SK-N-SH (cell line): Measurements from ENCODE around the gene AKAP10. TPM values are rescaled to one million over a fixed set of nuclear protein-coding genes. Genes with fewer than 3 reads are reported as not detected.

Experiments
- CTCF ChIA-PET: fragments of 300-600, 350-600 bp; formaldehyde crosslinking; extraction: SDS; loops from one replicate; lab custom pipeline; 2021; lab: Yijun Ruan, JAX
- POLR2A ChIA-PET: fragments of 350-600 bp; sonication (Branson Sonifier 250); formaldehyde crosslinking; extraction: SDS; loops from one replicate; lab custom pipeline; 2020; ENCODE audit warnings: antibody characterized with exemption, inconsistent platforms; lab: Yijun Ruan, JAX
- DNase-seq: peaks from one replicate; pipeline ENCODE4 v3.0.0; 2012
- H2AFZ ChIP-seq: fragments of 200-600 bp; sonication (generic); 2 replicates; pipeline ENCODE4 v1.8.1; 2016; ENCODE audit warnings: antibody characterized with exemption, mild to moderate bottlenecking, low read depth
- H3F3A ChIP-seq: fragments of 200-600 bp; sonication (generic); replicated peaks from 2 replicates; pipeline ENCODE3; 2016; ENCODE audit warnings: antibody characterized with exemption, mild to moderate bottlenecking; ENCODE audit not compliant: insufficient read depth
- H3K27ac ChIP-seq, 2 experiments: fragments of 200-500 bp in 1 of 2; fragments of 200-600 bp in 1 of 2; sonication (Bioruptor generic) in 1 of 2; sonication (generic), shearing (Covaris generic) in 1 of 2; 2 replicates each; pipeline versions ENCODE4 v1.5.1 to v1.6.1; 2014 to 2016; ENCODE audit warnings: low read depth in 2 of 2, inconsistent platforms in 1 of 2, low read length in 1 of 2, mild to moderate bottlenecking in 1 of 2, mixed read lengths in 1 of 2
- H3K27me3 ChIP-seq: fragments of 200-600 bp; sonication (generic), shearing (Covaris generic); 2 replicates; pipeline ENCODE4 v1.6.1; 2016; ENCODE audit warnings: mixed run types; ENCODE audit not compliant: insufficient read depth
- H3K36me3 ChIP-seq, 2 experiments: fragments of 200-500 bp in 1 of 2; fragments of 200-600 bp in 1 of 2; sonication (Bioruptor generic) in 1 of 2; sonication (generic) in 1 of 2; replicated peaks in 1 of 2; 2 replicates each; pipeline versions ENCODE3 to v1.5.1; 2014 to 2016; ENCODE audit warnings: low read length in 1 of 2, mild to moderate bottlenecking in 1 of 2; ENCODE audit not compliant: insufficient read depth in 2 of 2, control insufficient read depth in 1 of 2
- H3K4me1 ChIP-seq, 2 experiments: fragments of 200-500 bp in 1 of 2; fragments of 200-600 bp in 1 of 2; sonication (Bioruptor generic) in 1 of 2; sonication (generic), shearing (Covaris generic) in 1 of 2; 2 replicates each; pipeline versions ENCODE4 v1.5.1 to v1.6.1; 2014 to 2016; ENCODE audit warnings: low read depth in 1 of 2, low read length in 1 of 2, mixed run types in 1 of 2; ENCODE audit not compliant: insufficient read depth in 2 of 2, control insufficient read depth in 1 of 2
- H3K4me2 ChIP-seq: fragments of 200-600 bp; sonication (generic), shearing (Covaris generic); 2 replicates; pipeline ENCODE4 v1.6.1; 2017; ENCODE audit warnings: mixed run types
- H3K4me3 ChIP-seq, 2 experiments: fragments of 200-500 bp in 1 of 2; fragments of 200-600 bp in 1 of 2; sonication (Bioruptor generic) in 1 of 2; sonication (generic), shearing (Covaris generic) in 1 of 2; 2 replicates each; pipeline versions ENCODE4 v1.5.1 to v1.8.1; 2014 to 2016; ENCODE audit warnings: low read depth in 2 of 2, inconsistent platforms in 1 of 2, low read length in 1 of 2, mild to moderate bottlenecking in 1 of 2, mixed read lengths in 1 of 2, moderate library complexity in 1 of 2
- H3K79me2 ChIP-seq: fragments of 200-600 bp; sonication (generic); 2 replicates; pipeline ENCODE4 v1.8.1; 2017; ENCODE audit warnings: mild to moderate bottlenecking; ENCODE audit not compliant: insufficient read depth
- H3K9ac ChIP-seq: fragments of 200-600 bp; sonication (generic); 2 replicates; pipeline ENCODE4 v1.6.1; 2017; ENCODE audit warnings: mixed run types
- H3K9me2 ChIP-seq: fragments of 200-600 bp; sonication (generic); 2 replicates; pipeline ENCODE4 v1.6.1; 2017; ENCODE audit warnings: mixed run types
- H3K9me3 ChIP-seq: fragments of 200-600 bp; sonication (generic); 2 replicates; pipeline ENCODE4 v1.6.1; 2017; ENCODE audit warnings: mixed run types, mild to moderate bottlenecking, moderate library complexity
- H4K20me1 ChIP-seq: fragments of 200-600 bp; sonication (generic); 2 replicates; pipeline ENCODE4 v1.6.1; 2017; ENCODE audit warnings: mild to moderate bottlenecking, mixed run types; ENCODE audit not compliant: insufficient read depth
- CHD2 ChIP-seq: fragments of 150-350 bp; IDR thresholded peaks from 2 replicates; pipeline ENCODE4 v1.6.1; 2018; ENCODE audit warnings: low read length; ENCODE audit not compliant: partially characterized antibody
- ELF1 ChIP-seq: IDR thresholded peaks from 2 replicates; pipeline ENCODE4 v1.4.0; 2012
- EP300 ChIP-seq, 2 experiments: IDR thresholded peaks; 2 replicates each; pipeline versions ENCODE4 v1.4.0 to v1.6.1; 2012; ENCODE audit warnings: borderline replicate concordance in 1 of 2, low read depth in 1 of 2, low read length in 1 of 2
- EZH2phosphoT487 ChIP-seq: fragments of 200-600 bp; sonication (generic); IDR thresholded peaks from 2 replicates; pipeline ENCODE4 v1.6.1; 2017; ENCODE audit warnings: low read depth, mixed run types, mild to moderate bottlenecking, antibody characterized with exemption, moderate library complexity, borderline replicate concordance
- FOXJ3 ChIP-seq: sonication (generic); formaldehyde crosslinking; IDR thresholded peaks from 2 replicates; pipeline ENCODE4 v1.5.1; 2020; ENCODE audit warnings: mild to moderate bottlenecking, missing genetic modification reagents
- FOXM1 ChIP-seq: IDR thresholded peaks from 2 replicates; pipeline ENCODE4 v1.4.0; 2012; ENCODE audit warnings: low read depth, mild to moderate bottlenecking
- GABPA ChIP-seq: IDR thresholded peaks from 2 replicates; pipeline ENCODE4 v1.4.0; 2012; ENCODE audit warnings: low read depth, mild to moderate bottlenecking
- MEF2A ChIP-seq: IDR thresholded peaks from 2 replicates; pipeline ENCODE4 v1.4.0; 2012; ENCODE audit warnings: low read depth, borderline replicate concordance
- POLR2AphosphoS5 ChIP-seq: IDR thresholded peaks from 2 replicates; pipeline ENCODE4 v1.6.1; 2012; ENCODE audit warnings: low read depth, low read length
- RAD21 ChIP-seq: IDR thresholded peaks from 2 replicates; pipeline ENCODE4 v1.6.1; 2012; ENCODE audit warnings: mild to moderate bottlenecking, low read length
- RCOR1 ChIP-seq: fragments of 150-350 bp; IDR thresholded peaks from 2 replicates; pipeline ENCODE4 v1.6.1; 2017; ENCODE audit warnings: antibody characterized with exemption, low read length
- RFX5 ChIP-seq: IDR thresholded peaks from 2 replicates; pipeline ENCODE4 v1.6.1; 2012; ENCODE audit warnings: mild to moderate bottlenecking, improper control_type of control experiment, low read length
- RXRA ChIP-seq: IDR thresholded peaks from 2 replicates; pipeline ENCODE4 v1.4.0; 2012; ENCODE audit warnings: low read depth, mild to moderate bottlenecking, borderline replicate concordance
- SIN3A ChIP-seq: IDR thresholded peaks from 2 replicates; pipeline ENCODE4 v1.6.1; 2012; ENCODE audit warnings: low read depth, mild to moderate bottlenecking, low read length, moderate library complexity, borderline replicate concordance
- WGBS: methylation state at CpG from one replicate; pipeline ENCODE4 v1.1.6; 2017; ENCODE audit warnings: low lambda C conversion rate; 5-methylcytosine and 5-hydroxymethylcytosine counted together
- polyA plus RNA-seq, 3 experiments: library from polyadenylated mRNA; depleted of rRNA; stranded (reverse); fragments of >200 nt; gene quantifications; 2 replicates each; pipeline ENCODE4 v1.2.3, GENCODE V29; 2012
- TF ChIP-seq, protein P1 (sequence below): fragments of 200-600 bp; sonication (generic); IDR thresholded peaks from 2 replicates; pipeline ENCODE4 v1.6.1; 2017; ENCODE audit warnings: antibody characterized with exemption, mild to moderate bottlenecking, moderate library complexity
- TF ChIP-seq, protein P2 (sequence below): fragments of 150-350 bp; IDR thresholded peaks from 2 replicates; pipeline ENCODE4 v1.6.1; 2017; ENCODE audit warnings: antibody characterized with exemption, low read length, low read depth, borderline replicate concordance
- TF ChIP-seq, protein P3 (sequence below): IDR thresholded peaks from 2 replicates; pipeline ENCODE4 v1.4.0; 2012; ENCODE audit warnings: low read depth, borderline replicate concordance
- TF ChIP-seq, protein P4 (sequence below): IDR thresholded peaks from 2 replicates; pipeline ENCODE4 v1.4.0; 2012; ENCODE audit warnings: low read depth, borderline replicate concordance

Gene AKAP10
- polyA plus RNA-seq, 1 of the 3 experiments (the other 2 are of a cell fraction): 12.7 TPM

DNA sequence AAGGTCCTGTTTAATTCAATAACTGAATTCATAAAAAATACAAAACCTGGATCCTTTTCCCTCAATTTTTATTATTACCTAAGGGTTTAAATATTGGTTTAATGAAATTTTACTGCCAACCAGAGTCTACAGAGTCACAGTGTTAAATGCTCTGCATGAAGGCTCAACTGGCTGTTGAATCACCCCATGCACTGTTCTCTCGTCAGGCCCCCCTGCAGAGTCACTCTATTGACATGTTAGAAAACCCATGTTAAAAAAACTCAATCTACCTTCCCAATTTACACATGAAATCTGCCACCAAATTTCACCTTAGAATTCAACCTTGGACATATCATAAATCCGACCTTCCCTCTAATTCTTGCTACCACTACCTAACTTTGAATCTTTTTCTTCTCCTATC lies 66.6 kb downstream of the AKAP10 start:
- Histone ChIP-seq H3K4me1 (no peaks in the 10 kb centered on the region; a peak in 1 of 4 replicates), H3K4me3 (no peak overlapping the region), H3K4me2 (no peak overlapping the region), H3K9ac (no peak overlapping the region), H3K9me3 (no peaks in the 10 kb centered on the region), H3K79me2 (no peaks in the 10 kb centered on the region), H3K36me3 (peaks cover 38 to 62% of the 10 kb centered on the region in 2 experiments), H3K27me3 (no peaks in the 10 kb centered on the region), H3F3A (peaks cover 7% of the 10 kb centered on the region), H2AFZ (no peak overlapping the region), H3K9me2 (no peaks in the 10 kb centered on the region)
- POLR2A ChIA-PET: no interaction called here
- no peak for DNase-seq
- 94% methylated on average over 2 of the region's 2 CpGs for WGBS
- TF ChIP-seq FOXM1: no peak
- no peak for TF ChIP-seq FOXJ3 (CRISPR knock-in tag)
- TF ChIP-seq CHD2: no peak
- no peak for TF ChIP-seq EZH2phosphoT487
- TF ChIP-seq GABPA: no peak
- no peak for TF ChIP-seq EP300 (IDR thresholded peaks at IDR 0.05; ENCODE audit: borderline replicate concordance in 1 of 2, low read depth in 1 of 2, low read length in 1 of 2)
- TF ChIP-seq RAD21: no peak
- TF ChIP-seq, protein P1, sequence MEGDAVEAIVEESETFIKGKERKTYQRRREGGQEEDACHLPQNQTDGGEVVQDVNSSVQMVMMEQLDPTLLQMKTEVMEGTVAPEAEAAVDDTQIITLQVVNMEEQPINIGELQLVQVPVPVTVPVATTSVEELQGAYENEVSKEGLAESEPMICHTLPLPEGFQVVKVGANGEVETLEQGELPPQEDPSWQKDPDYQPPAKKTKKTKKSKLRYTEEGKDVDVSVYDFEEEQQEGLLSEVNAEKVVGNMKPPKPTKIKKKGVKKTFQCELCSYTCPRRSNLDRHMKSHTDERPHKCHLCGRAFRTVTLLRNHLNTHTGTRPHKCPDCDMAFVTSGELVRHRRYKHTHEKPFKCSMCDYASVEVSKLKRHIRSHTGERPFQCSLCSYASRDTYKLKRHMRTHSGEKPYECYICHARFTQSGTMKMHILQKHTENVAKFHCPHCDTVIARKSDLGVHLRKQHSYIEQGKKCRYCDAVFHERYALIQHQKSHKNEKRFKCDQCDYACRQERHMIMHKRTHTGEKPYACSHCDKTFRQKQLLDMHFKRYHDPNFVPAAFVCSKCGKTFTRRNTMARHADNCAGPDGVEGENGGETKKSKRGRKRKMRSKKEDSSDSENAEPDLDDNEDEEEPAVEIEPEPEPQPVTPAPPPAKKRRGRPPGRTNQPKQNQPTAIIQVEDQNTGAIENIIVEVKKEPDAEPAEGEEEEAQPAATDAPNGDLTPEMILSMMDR: no peak
- no peak for TF ChIP-seq RCOR1
- TF ChIP-seq RXRA: no peak
- no peak for TF ChIP-seq MEF2A
- TF ChIP-seq SIN3A: no peak
- TF ChIP-seq, protein P2, sequence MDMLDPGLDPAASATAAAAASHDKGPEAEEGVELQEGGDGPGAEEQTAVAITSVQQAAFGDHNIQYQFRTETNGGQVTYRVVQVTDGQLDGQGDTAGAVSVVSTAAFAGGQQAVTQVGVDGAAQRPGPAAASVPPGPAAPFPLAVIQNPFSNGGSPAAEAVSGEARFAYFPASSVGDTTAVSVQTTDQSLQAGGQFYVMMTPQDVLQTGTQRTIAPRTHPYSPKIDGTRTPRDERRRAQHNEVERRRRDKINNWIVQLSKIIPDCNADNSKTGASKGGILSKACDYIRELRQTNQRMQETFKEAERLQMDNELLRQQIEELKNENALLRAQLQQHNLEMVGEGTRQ: no peak
- TF ChIP-seq POLR2AphosphoS5: no peak
- TF ChIP-seq, all 33 proteins: peak for 0
- CTCF ChIA-PET: interaction anchor here (0.7 to 1.1 kb wide), 2 partner anchors 11 to 23 kb away, joined by 3 to 4 read pairs; no protein-coding TSS in a partner anchor
- Histone ChIP-seq H3K27ac (no peak overlapping the region), H4K20me1 (no peaks in the 10 kb centered on the region)

DNA sequence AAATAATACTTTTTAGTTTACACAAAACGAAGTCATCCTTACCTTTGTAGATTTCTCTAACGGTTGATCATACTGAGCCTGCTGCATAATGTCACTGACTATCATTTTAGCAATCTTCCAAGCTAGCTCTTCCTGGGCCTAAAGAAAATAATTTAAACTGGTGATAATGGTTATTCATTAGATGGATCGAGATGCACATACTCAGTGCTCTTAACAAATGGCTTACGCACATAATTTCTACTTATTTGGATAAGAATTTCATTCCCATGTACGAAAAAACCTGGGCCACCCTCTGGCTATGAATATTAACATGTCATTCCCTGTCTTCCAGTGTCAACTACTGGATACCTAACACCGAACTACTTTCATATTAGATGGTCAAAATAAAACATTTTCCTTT lies 68.5 kb downstream of the AKAP10 start:
- Histone ChIP-seq H4K20me1 (peaks cover under 1% of the 10 kb centered on the region; the same call in 1 of the 2 replicates), H3K9ac (no peak overlapping the region), H3K79me2 (no peaks in the 10 kb centered on the region), H3K36me3 (peaks cover 47 to 63% of the 10 kb centered on the region in 2 experiments), H3K4me3 (no peak overlapping the region), H3K9me2 (no peaks in the 10 kb centered on the region), H2AFZ (no peak overlapping the region), H3K27ac (no peak overlapping the region), H3K27me3 (no peaks in the 10 kb centered on the region), H3K4me2 (no peak overlapping the region), H3K4me1 (peaks cover 0 to 2% of the 10 kb centered on the region in 2 experiments; a peak in 2 of 4 replicates), H3F3A (peaks cover 21% of the 10 kb centered on the region), H3K9me3 (no peaks in the 10 kb centered on the region)
- ChIA-PET CTCF (no interaction called here), POLR2A (no interaction called here)
- DNase-seq: no peak
- WGBS: 84% methylated on average over 6 of the region's 6 CpGs
- TF ChIP-seq, protein P2: no peak
- TF ChIP-seq RFX5: no peak
- no peak for TF ChIP-seq RCOR1
- TF ChIP-seq FOXM1: no peak
- TF ChIP-seq SIN3A: no peak
- TF ChIP-seq, protein P3, sequence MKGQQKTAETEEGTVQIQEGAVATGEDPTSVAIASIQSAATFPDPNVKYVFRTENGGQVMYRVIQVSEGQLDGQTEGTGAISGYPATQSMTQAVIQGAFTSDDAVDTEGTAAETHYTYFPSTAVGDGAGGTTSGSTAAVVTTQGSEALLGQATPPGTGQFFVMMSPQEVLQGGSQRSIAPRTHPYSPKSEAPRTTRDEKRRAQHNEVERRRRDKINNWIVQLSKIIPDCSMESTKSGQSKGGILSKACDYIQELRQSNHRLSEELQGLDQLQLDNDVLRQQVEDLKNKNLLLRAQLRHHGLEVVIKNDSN: no peak
- TF ChIP-seq, protein P4, sequence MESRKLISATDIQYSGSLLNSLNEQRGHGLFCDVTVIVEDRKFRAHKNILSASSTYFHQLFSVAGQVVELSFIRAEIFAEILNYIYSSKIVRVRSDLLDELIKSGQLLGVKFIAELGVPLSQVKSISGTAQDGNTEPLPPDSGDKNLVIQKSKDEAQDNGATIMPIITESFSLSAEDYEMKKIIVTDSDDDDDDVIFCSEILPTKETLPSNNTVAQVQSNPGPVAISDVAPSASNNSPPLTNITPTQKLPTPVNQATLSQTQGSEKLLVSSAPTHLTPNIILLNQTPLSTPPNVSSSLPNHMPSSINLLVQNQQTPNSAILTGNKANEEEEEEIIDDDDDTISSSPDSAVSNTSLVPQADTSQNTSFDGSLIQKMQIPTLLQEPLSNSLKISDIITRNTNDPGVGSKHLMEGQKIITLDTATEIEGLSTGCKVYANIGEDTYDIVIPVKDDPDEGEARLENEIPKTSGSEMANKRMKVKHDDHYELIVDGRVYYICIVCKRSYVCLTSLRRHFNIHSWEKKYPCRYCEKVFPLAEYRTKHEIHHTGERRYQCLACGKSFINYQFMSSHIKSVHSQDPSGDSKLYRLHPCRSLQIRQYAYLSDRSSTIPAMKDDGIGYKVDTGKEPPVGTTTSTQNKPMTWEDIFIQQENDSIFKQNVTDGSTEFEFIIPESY: no peak
- no peak for TF ChIP-seq ELF1
